Activated naive CD8-positive, alpha-beta T cell treated with anti-CD3 and anti-CD28 coated beads, Interleukin-2, amount 10 ng/mL, durations not matched to agents 7 days and 5 days (primary cell): Measurements from ENCODE around the gene TBC1D14. TPM values are rescaled to one million over a fixed set of nuclear protein-coding genes. Genes with fewer than 3 reads are reported as not detected.

ENCODE experiments used
- ATAC-seq: fragments of 150-1000 bp; cut with Tn5 transposase; one replicate; pipeline ENCODE4 v1.10.0; 2021; ENCODE audit warnings: low read depth, moderate library complexity
- POLR2A ChIA-PET: fragments of 350-600 bp; sonication (Branson Sonifier 250); formaldehyde crosslinking; loops from one replicate; lab custom pipeline; 2021; ENCODE audit warnings: antibody characterized with exemption; lab: Charles Lee
- DNase-seq: peaks from one replicate; pipeline ENCODE4 v3.0.0; 2021
- H3K27ac Mint-ChIP-seq: one replicate; pipeline ENCODE4 v1.8.0; 2022; ENCODE audit warnings: mild to moderate bottlenecking, mixed read lengths
- H3K27me3 Mint-ChIP-seq: one replicate; pipeline ENCODE4 v1.8.0; 2022; ENCODE audit warnings: mild to moderate bottlenecking, moderate library complexity, mixed read lengths
- H3K36me3 Mint-ChIP-seq: one replicate; pipeline ENCODE4 v1.8.0; 2021; ENCODE audit warnings: mild to moderate bottlenecking, mixed read lengths
- H3K4me1 Mint-ChIP-seq: one replicate; pipeline ENCODE4 v1.8.0; 2021; ENCODE audit warnings: mixed read lengths
- H3K4me3 Mint-ChIP-seq: one replicate; pipeline ENCODE4 v1.8.0; 2022; ENCODE audit warnings: mild to moderate bottlenecking, moderate library complexity, mixed read lengths
- H3K9me3 Mint-ChIP-seq: one replicate; pipeline ENCODE4 v1.8.0; 2021; ENCODE audit warnings: mixed read lengths
- total RNA-seq, 2 experiments: library from RNA; stranded (reverse); gene quantifications; one replicate each; pipeline ENCODE4 v1.2.3, GENCODE V29; 2021

The TBC1D14 gene
- total RNA-seq, 2 experiments from 2014 or later: 44.5 to 52.3 TPM

GRCh38 chr4:7027913-7028312, 118.3 kb downstream of the TBC1D14 start:
- no peak overlapping the region for H3K27ac Mint-ChIP-seq
- H3K36me3 Mint-ChIP-seq: peaks cover 20% of the 10 kb centered on the region
- no peaks in the 10 kb centered on the region for H3K9me3 Mint-ChIP-seq
- H3K27me3 Mint-ChIP-seq: no peaks in the 10 kb centered on the region
- no peak overlapping the region for H3K4me3 Mint-ChIP-seq
- H3K4me1 Mint-ChIP-seq: peaks cover 2% of the 10 kb centered on the region
- ATAC-seq (no peak), DNase-seq (no peak)
- POLR2A ChIA-PET: no interaction called here

GRCh38 chr4:7029212-7029611, 119.6 kb downstream of the TBC1D14 start:
- no peak for ATAC-seq

GRCh38 chr4:7029921-7030320, 120.3 kb downstream of the TBC1D14 start:
- Mint-ChIP-seq H3K27ac (no peak overlapping the region), H3K4me1 (peaks cover 2% of the 10 kb centered on the region), H3K36me3 (peaks cover 20% of the 10 kb centered on the region), H3K9me3 (no peaks in the 10 kb centered on the region), H3K27me3 (peaks cover 2% of the 10 kb centered on the region), H3K4me3 (no peak overlapping the region)
- DNase-seq (no peak), ATAC-seq (no peak)
- POLR2A ChIA-PET: no interaction called here

More at GRCh38 chr4:7029212-7029611, 119.6 kb downstream of the TBC1D14 start:
- H3K4me3 Mint-ChIP-seq: no peak overlapping the region
- no peaks in the 10 kb centered on the region for H3K9me3 Mint-ChIP-seq
- H3K27ac Mint-ChIP-seq: no peak overlapping the region
- H3K36me3 Mint-ChIP-seq: peaks cover 20% of the 10 kb centered on the region
- POLR2A ChIA-PET: no interaction called here
- peaks cover 2% of the 10 kb centered on the region for H3K27me3 Mint-ChIP-seq
- peaks cover 2% of the 10 kb centered on the region for H3K4me1 Mint-ChIP-seq
- no peak for DNase-seq

GRCh38 chr4:7030856-7031255, 121.2 kb downstream of the TBC1D14 start:
- Mint-ChIP-seq H3K27me3 (peaks cover 2% of the 10 kb centered on the region), H3K4me1 (peaks cover 2% of the 10 kb centered on the region), H3K9me3 (no peaks in the 10 kb centered on the region), H3K4me3 (no peak overlapping the region), H3K27ac (no peak overlapping the region), H3K36me3 (peaks cover 20% of the 10 kb centered on the region)
- POLR2A ChIA-PET: no interaction called here
- ATAC-seq (no peak), DNase-seq (no peak)

- Mint-ChIP-seq H3K4me1 (peaks cover 2% of the 10 kb centered on the region), H3K27me3 (peaks cover 2% of the 10 kb centered on the region), H3K27ac (no peak overlapping the region), H3K9me3 (no peaks in the 10 kb centered on the region), H3K4me3 (no peak overlapping the region), H3K36me3 (peaks cover 17% of the 10 kb centered on the region)
- POLR2A ChIA-PET: no interaction called here
- no peak for DNase-seq
- no peak for ATAC-seq
Measured at GRCh38 chr4:7031558-7032449, 122.2 kb downstream of the TBC1D14 start.

GRCh38 chr4:7032596-7032995, 123.0 kb downstream of the TBC1D14 start:
- no peaks in the 10 kb centered on the region for H3K9me3 Mint-ChIP-seq
- peaks cover 2% of the 10 kb centered on the region for H3K27me3 Mint-ChIP-seq

GRCh38 chr4:7034262-7035081, 124.8 kb downstream of the TBC1D14 start:
- peaks cover 2% of the 10 kb centered on the region for H3K4me1 Mint-ChIP-seq
- DNase-seq (no peak), ATAC-seq (peak; percentile 17)
- no peak overlapping the region for H3K27ac Mint-ChIP-seq
- H3K9me3 Mint-ChIP-seq: no peaks in the 10 kb centered on the region
- no peak overlapping the region for H3K4me3 Mint-ChIP-seq
- peaks cover 6% of the 10 kb centered on the region for H3K36me3 Mint-ChIP-seq
- POLR2A ChIA-PET: no interaction called here
- peaks cover 2% of the 10 kb centered on the region for H3K27me3 Mint-ChIP-seq

More at GRCh38 chr4:7032596-7032995, 123.0 kb downstream of the TBC1D14 start:
- ATAC-seq (no peak), DNase-seq (no peak)
- Mint-ChIP-seq H3K4me1 (peaks cover 2% of the 10 kb centered on the region), H3K36me3 (peaks cover 12% of the 10 kb centered on the region), H3K4me3 (no peak overlapping the region), H3K27ac (no peak overlapping the region)
- POLR2A ChIA-PET: no interaction called here

- peaks cover 11% of the 10 kb centered on the region for H3K4me1 Mint-ChIP-seq
- no peak overlapping the region for H3K4me3 Mint-ChIP-seq
- H3K36me3 Mint-ChIP-seq: no peaks in the 10 kb centered on the region
- POLR2A ChIA-PET: interaction anchor here (0.7 to 0.8 kb wide), 2 partner anchors 31 to 63 kb away, joined by 3 read pairs; partner anchors contain the start of gene GRPEL1
- no peaks in the 10 kb centered on the region for H3K9me3 Mint-ChIP-seq
- DNase-seq (no peak), ATAC-seq (no peak)
- peaks cover 8% of the 10 kb centered on the region for H3K27me3 Mint-ChIP-seq
- H3K27ac Mint-ChIP-seq: no peak overlapping the region
Measured at GRCh38 chr4:7037425-7037824, 127.8 kb downstream of the TBC1D14 start.

- Mint-ChIP-seq H3K36me3 (no peaks in the 10 kb centered on the region), H3K9me3 (no peaks in the 10 kb centered on the region), H3K4me1 (peaks cover 25% of the 10 kb centered on the region), H3K27me3 (peaks cover 6% of the 10 kb centered on the region), H3K27ac (no peak overlapping the region), H3K4me3 (no peak overlapping the region)
- DNase-seq (no peak), ATAC-seq (no peak)
- POLR2A ChIA-PET: interaction anchor here (0.7 to 8.4 kb wide), 2 partner anchors 27 to 247 kb away, joined by 3 to 101 read pairs; partner anchors contain the start of gene GRPEL1
Measured at GRCh38 chr4:7040765-7041164, 131.1 kb downstream of the TBC1D14 start.

GRCh38 chr4:7041246-7041645, 131.6 kb downstream of the TBC1D14 start:
- no peaks in the 10 kb centered on the region for H3K9me3 Mint-ChIP-seq
- no peaks in the 10 kb centered on the region for H3K36me3 Mint-ChIP-seq
- POLR2A ChIA-PET: interaction anchor here (2.6 to 8.4 kb wide), 2 partner anchors 26 to 54 kb away, joined by 13 to 101 read pairs; partner anchors contain the start of gene GRPEL1
- DNase-seq (no peak), ATAC-seq (no peak)
- H3K27ac Mint-ChIP-seq: no peak overlapping the region
- H3K27me3 Mint-ChIP-seq: peaks cover 6% of the 10 kb centered on the region
- no peak overlapping the region for H3K4me3 Mint-ChIP-seq
- H3K4me1 Mint-ChIP-seq: peaks cover 25% of the 10 kb centered on the region

GRCh38 chr4:7041801-7042502, 132.3 kb downstream of the TBC1D14 start:
- DNase-seq: no peak
- Mint-ChIP-seq H3K4me3 (peak overlapping the region; percentile 87), H3K36me3 (peaks cover 2% of the 10 kb centered on the region), H3K27ac (peak overlapping the region; percentile 20), H3K9me3 (no peaks in the 10 kb centered on the region), H3K27me3 (peaks cover 6% of the 10 kb centered on the region), H3K4me1 (peaks cover 31% of the 10 kb centered on the region)
- no peak for ATAC-seq
- POLR2A ChIA-PET: interaction anchor here (1.5 to 8.4 kb wide), 4 partner anchors 26 to 133 kb away, joined by 6 to 101 read pairs (median 10); partner anchors contain the start of genes GRPEL1 and TBC1D14

- H3K27me3 Mint-ChIP-seq: peaks cover 6% of the 10 kb centered on the region
- POLR2A ChIA-PET: interaction anchor here (0.6 to 8.4 kb wide), 11 partner anchors 10 to 402 kb away, joined by 3 to 101 read pairs (median 5); partner anchors contain the start of genes GRPEL1, MRFAP1 and TBC1D14
- H3K4me1 Mint-ChIP-seq: peaks cover 35% of the 10 kb centered on the region
- peak overlapping the region; percentile 91 for H3K27ac Mint-ChIP-seq
- H3K36me3 Mint-ChIP-seq: peaks cover 2% of the 10 kb centered on the region
- peak overlapping the region; percentile 96 for H3K4me3 Mint-ChIP-seq
- DNase-seq (peak; percentile 98), ATAC-seq (peak; percentile 85)
- no peaks in the 10 kb centered on the region for H3K9me3 Mint-ChIP-seq
Measured at GRCh38 chr4:7042503-7043283, 133.1 kb downstream of the TBC1D14 start.
